HS-27A (cell line): ENCODE results near the gene CLDN5.

Source experiments
- DNase-seq: peaks from one replicate; pipeline ENCODE4 v3.0.0-alpha.2; 2012; ENCODE audit warnings: low read depth, missing footprints

Gene CLDN5

GRCh38 chr22:19504900-19505734, 19.1 kb downstream of the CLDN5 start:
- no peak for DNase-seq

- DNase-seq = no peak
Measured at GRCh38 chr22:19503869-19504268, 20.3 kb downstream of the CLDN5 start.

GRCh38 chr22:19503367-19503766, 20.8 kb downstream of the CLDN5 start:
- DNase-seq = no peak

- DNase-seq = no peak
Measured at GRCh38 chr22:19501897-19502447, 22.2 kb downstream of the CLDN5 start.

GRCh38 chr22:19499880-19500242, 24.3 kb downstream of the CLDN5 start:
- no peak for DNase-seq

- no peak for DNase-seq
Measured at GRCh38 chr22:19499236-19499879, 24.9 kb downstream of the CLDN5 start.

GRCh38 chr22:19498866-19499190, 25.4 kb downstream of the CLDN5 start:
- DNase-seq = no peak

GRCh38 chr22:19498154-19498865, 25.9 kb downstream of the CLDN5 start:
- DNase-seq = no peak

GRCh38 chr22:19497245-19497644, 27.0 kb downstream of the CLDN5 start:
- DNase-seq = no peak

- DNase-seq = no peak
Measured at GRCh38 chr22:19496324-19496630, 27.9 kb downstream of the CLDN5 start.

- DNase-seq = no peak
Measured at GRCh38 chr22:19495562-19496323, 28.5 kb downstream of the CLDN5 start.

GRCh38 chr22:19494676-19495173, 29.5 kb downstream of the CLDN5 start:
- DNase-seq = no peak

GRCh38 chr22:19494001-19494560, 30.1 kb downstream of the CLDN5 start:
- no peak for DNase-seq

GRCh38 chr22:19492504-19493174, 31.6 kb downstream of the CLDN5 start:
- no peak for DNase-seq

GRCh38 chr22:19490628-19491230, 33.5 kb downstream of the CLDN5 start:
- DNase-seq = no peak

- DNase-seq = no peak
Measured at GRCh38 chr22:19488884-19489843, 35.0 kb downstream of the CLDN5 start.

GRCh38 chr22:19488285-19488684, 35.9 kb downstream of the CLDN5 start:
- DNase-seq = no peak

- no peak for DNase-seq
Measured at GRCh38 chr22:19483481-19484244, 40.5 kb downstream of the CLDN5 start.

- no peak for DNase-seq
Measured at GRCh38 chr22:19482297-19482696, 41.9 kb downstream of the CLDN5 start.
